Activated CD4-positive, alpha-beta T cell treated with anti-CD3 and anti-CD28 coated beads for 48 hours (primary cell): ENCODE measurements around the gene PRR30.

Experiments
- DNase-seq: peaks from one replicate; pipeline ENCODE4 v3.0.0-alpha.2; 2020

Gene PRR30

DNA sequence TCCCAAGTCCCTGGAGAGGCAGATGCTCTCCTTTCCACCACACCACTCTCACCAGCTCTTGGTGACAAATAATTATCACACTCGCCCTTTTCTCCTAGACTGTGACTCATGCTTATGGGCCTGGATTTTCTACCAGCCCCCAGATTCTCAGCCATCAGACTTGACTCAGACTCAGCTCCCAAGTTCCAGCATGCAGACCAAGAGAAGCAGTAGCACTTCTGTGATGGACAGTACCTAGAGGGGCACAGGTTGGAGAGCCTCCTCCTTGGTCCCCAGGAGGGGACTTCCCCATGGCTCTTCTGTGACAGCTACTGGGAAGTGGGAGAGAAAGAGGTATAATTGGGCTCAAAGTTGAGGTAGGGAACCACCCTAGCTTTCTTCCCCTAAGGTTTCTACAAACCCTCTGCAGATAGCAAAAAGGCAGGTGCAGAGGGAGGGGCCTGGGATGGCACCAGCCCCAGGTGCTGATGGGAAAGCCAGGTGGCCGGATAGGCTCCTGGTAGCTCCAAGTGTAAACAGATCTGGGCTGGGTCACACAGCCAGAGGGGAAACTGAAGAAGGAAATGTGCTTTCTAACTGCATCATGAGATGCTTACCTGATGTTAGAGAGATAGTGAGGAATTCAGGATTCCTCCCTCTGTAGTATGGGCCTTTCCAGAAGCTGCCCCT, 13.7 kb upstream of the PRR30 start:
- DNase-seq = no peak

GRCh38 chr2:27152102-27152795, 13.0 kb upstream of the PRR30 start:
- no peak for DNase-seq

DNA sequence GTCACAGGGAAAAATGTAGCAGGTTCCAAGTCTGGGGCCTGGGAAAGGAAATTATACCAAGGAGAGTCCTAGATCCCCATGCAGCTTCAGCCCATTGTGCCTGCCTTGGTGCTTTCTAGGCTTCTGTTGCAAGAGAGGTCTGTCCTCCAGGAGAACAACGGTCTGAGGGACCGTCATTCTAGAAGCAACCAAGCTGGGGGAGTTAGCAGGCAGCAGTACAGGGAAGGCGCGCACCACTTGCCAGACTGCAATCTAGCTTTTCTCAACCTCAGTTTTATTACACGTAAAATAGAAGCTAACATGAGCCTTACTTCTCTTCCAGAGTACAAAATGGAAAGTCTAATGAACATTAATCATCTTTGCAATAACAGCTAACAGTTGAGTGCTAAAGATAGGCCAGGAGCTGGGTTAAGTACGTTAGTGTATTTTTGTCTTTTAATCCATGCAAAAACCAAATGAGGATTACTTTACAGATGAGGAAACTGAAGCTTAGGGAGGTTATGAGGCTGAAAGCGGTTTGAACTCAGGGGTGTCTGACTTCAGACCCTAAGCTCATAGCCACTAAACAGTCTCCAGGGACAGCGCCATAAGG, 11.5 kb upstream of the PRR30 start:
- DNase-seq = no peak

DNA sequence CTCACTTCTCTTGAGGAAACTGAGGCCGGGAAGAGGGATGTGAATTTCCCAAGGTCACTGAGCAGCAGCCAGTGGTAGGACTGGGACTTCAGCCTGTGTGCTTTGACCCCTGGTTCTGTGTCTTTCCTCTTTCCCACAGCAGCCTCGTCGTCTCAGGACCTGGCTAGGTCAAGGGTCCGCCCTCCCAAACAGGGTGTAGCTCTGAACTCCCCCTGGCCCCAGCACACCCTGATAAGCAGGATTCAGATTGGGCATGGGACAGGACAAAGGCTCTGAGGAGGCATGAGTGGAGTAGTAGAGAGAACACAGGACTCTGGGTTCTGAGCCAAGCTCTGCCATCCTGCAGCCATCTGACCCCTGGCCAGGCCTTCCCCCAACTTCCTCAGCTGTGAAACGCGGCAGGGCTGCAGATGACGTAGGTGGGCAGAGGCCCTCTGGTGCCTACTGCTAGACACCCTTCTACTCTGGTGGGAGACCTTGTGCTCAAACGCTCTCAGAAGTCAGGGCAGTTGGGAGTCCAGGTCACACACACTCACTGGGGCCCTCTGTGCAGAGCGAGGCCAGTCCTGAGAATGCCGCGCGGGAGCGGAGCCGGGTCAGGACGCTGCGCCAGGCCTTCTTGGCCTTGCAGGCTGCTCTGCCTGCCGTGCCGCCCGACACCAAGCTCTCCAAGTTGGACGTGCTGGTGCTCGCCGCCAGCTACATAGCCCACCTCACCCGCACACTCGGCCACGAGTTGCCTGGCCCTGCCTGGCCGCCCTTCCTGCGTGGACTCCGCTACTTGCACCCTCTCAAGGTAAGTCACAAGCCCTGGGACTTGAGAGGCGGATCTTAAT, 10.6 kb upstream of the PRR30 start:
- DNase-seq = no peak

DNA sequence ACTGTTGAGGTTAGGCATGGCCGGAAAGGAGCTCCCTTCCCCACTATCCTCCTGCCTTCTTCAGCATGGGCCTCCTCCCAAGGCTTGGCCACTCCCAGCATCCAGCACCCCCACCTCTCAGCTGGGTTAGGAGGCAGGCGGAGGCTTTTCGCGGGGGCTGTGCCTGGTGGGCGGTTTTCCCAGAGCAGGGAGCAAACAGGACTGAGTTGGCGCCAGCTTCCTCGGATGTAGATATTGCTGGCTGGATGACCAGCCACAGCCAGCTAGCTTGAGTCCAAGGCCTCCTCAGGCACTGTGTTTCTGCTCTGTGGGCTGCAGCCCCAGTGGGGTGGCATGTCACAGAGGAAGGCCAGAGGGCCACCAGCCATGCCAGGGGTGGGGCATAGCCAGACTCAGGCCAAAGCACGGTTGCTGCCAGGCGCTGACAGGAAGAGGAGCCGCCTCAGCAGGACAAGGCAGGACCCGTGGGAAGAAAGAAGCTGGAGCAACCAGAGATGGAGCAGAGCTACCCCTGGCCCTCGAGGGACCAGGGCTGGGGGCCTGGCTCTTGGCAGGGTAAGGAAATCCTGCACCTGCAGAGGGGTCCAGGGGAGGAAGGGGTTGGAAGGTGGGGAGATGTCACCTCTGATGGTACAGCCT, 9.7 kb upstream of the PRR30 start, which contains the start of gene TCF23:
TCF23 (plus strand) TSS at position 204 of the 639 bp plus-strand sequence; CDS start at position 334, 130 bp downstream.
- no peak for DNase-seq

DNA sequence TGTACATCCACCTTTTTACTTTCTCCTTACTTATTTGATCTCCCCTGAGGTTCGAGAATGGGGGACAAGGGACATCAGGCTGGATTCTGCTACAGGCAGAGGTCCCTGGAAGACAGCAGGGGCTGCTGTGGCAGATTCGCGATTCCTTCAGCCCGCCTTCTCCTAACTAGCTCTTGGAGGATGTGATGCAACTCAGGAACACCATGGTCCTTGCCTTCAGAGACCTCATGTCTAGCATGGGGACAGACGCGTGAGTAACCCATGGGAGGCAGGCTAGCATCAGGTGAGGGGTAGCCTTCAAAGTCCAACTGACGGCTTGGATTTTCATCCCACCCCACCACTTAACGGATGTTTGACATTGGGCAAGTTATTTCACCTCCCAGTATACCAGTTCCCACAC, 8.7 kb upstream of the PRR30 start:
- no peak for DNase-seq

DNA sequence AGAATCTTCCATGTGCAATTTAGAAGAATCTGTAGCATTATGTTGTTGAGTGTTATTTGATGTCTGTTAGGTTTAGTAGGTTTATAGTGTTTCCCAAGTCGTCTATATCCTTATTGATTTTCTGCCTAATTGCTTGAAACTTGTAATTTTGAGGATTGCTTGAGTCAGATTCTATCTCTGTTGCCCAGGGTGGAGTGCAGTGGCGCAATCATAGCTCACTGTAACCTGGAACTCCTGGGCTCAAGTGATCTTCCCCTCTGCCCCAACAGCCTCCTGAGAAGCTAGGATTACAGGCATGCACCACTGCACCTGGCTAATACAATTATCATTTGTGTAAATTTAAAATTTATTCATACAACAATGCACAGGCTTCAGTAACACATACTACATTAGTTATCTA, 6.5 kb upstream of the PRR30 start:
- no peak for DNase-seq

DNA sequence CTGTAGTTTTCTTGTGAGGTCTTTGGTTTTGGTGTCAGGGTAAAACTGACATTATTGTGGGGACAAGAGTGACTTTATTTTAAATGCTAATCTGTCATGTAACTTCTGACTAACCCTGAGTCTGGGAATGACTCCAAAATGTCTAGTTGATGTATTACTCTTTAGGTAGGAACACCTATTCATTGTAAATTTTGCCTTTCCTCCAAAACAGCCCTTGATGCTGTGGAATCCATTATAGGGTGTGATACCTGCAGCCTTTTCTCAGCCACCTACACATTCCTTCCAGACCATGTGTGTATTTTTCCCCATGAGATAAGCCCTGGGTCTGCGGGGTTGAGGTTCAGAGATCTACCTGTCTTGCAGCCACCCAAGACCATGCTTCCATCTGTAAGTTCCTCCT, 4.1 kb upstream of the PRR30 start:
- DNase-seq = no peak

GRCh38 chr2:27138111-27138510, 1.1 kb downstream of the PRR30 start:
- DNase-seq = no peak

- DNase-seq = no peak
Observed at GRCh38 chr2:27137322-27137935, 1.8 kb downstream of the PRR30 start.

DNA sequence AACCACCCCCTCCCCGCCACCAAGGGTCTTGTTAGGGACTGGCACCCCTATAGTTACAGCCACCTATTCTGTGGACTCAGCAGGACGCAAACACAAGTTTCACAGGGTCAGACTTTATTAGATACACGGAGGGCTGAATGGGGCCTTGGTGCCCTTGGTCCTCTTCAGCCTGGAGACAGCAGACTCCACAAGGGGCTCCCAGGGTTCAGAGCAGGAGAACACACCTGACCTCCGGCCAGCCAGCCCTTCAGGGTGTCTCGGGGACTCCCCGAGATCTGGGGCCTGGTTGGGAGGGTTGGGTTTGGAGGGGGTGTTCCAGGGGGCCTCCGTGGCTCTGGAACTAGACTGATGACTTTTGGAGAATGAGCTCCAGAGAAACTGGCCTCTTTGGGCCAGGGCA, 2.5 kb downstream of the PRR30 start:
- no peak for DNase-seq

DNA sequence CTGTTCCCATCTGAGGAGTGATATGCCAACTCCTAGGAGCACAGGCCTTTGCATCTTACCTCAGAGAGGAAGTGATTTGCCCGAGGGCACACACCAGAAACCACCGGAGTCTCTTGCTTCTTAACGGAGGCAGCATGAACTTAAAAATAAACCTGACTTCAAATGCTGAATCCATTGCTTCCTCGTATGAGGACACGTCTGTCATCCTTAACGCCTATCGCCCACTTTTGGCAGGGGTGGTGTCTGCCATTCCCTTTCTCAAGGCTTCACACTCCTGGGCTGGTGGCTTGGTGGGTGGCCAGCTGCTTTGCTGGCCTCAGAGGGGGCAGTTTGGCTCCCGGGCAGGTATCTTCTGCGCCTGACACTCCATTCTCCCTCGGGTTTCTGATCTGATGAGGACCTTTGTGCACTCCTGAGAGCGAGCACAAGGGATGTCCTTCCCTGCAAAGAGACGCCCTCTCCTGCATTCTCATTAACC, 3.7 kb downstream of the PRR30 start:
- DNase-seq = no peak

DNA sequence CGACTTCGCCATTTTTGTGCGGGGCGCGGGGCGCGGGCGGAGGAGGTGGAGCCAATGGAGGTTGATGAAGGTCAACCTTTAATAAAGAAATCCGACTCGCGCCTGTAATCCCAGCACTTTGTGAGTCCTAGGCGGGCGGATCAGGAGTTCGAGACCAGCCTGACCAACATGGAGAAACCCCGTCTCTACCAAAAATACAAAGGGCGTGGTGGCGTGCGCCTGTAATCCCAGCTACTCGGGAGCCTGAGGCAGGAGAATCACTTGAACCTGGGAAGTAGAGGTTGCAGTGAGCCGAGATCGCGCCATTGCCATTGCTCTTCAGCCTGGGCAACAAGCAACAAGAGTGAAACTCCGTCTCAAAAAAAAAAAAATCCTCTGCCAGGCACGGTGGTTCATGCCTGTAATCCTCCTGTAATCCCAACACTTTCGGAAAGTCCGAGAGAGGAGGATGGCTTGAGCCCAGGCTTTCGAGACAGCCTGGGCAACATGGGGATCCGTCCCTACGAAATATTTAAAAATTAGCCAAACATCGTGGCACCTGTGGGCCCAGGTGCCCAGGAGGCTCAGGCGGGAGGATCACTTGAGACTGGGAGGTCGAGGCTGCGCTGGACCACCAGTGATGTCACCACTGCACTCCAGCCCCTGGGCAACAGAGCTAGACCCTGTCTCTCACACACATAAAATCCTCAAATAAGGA, 4.3 kb downstream of the PRR30 start:
- DNase-seq = no peak

DNA sequence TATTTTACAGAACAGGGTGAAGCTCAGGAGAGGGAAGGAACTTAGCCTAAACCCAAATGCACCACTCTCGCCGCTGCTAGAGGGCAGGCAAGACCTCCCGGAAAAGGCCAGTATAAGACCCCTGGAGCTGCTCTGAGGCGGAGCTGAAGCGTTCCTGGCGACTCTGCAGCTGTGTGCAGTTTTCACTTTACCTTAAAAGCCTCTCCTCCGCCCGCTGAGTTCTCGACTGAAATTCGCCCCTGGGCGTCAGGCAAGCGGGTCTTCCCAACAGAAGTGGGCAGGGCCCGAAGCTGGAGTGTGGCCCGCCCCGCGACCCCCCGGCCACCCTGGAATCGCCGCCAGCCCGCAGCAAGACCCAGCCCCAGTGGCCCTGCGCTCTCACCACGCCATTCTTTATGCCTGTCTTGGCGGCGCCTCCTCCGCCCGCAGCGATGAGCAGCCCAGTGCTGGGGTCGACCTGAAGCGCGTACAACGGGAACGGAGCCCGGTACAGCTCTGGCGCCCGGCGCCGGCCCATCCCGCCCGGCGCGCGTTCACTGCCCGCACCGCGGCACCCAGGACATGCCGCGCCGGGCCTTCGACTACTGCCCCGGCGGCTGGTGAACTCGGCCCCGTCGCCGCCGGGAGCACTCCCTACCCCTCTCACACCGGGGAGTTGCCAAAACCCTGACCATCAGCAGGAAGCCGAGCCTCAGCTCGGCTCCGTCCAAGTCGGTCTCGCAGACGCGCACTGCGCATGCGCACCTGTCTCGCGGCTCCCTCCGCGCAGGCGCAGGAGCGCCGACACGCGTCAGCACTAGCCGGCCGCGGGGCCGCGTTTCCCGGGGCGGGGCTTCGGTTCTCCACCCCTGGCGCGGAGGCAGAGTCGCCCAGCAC, 5.1 kb downstream of the PRR30 start, which contains the start of gene PREB:
PREB (minus strand) TSS at position 732 of the 876 bp plus-strand sequence; CDS start at position 517, 215 bp downstream.
- DNase-seq = peak; percentile 99

- DNase-seq = peak; percentile 48
Observed at GRCh38 chr2:27133195-27133875, 5.9 kb downstream of the PRR30 start.

DNA sequence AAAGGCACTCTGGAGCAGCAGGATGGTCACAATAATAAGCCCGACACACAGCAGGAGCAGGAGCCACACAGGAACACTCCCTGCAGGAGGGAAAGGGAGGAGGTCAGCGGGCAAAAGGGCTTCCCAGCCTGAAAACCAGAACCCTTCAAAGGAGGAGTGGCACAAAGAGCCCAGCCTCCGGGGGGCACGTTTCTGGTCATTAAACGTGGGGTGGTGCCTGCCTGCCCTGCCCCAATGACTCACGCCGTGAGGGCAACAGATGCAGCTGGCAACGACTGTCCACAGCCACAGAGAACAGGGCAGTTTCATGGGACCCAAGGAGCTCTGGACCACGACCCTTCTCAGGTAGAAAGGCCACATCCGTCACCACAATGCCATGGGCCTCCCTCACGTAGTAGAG, 7.8 kb downstream of the PRR30 start:
- no peak for DNase-seq

- no peak for DNase-seq
Observed at GRCh38 chr2:27130396-27130795, 8.8 kb downstream of the PRR30 start.

DNA sequence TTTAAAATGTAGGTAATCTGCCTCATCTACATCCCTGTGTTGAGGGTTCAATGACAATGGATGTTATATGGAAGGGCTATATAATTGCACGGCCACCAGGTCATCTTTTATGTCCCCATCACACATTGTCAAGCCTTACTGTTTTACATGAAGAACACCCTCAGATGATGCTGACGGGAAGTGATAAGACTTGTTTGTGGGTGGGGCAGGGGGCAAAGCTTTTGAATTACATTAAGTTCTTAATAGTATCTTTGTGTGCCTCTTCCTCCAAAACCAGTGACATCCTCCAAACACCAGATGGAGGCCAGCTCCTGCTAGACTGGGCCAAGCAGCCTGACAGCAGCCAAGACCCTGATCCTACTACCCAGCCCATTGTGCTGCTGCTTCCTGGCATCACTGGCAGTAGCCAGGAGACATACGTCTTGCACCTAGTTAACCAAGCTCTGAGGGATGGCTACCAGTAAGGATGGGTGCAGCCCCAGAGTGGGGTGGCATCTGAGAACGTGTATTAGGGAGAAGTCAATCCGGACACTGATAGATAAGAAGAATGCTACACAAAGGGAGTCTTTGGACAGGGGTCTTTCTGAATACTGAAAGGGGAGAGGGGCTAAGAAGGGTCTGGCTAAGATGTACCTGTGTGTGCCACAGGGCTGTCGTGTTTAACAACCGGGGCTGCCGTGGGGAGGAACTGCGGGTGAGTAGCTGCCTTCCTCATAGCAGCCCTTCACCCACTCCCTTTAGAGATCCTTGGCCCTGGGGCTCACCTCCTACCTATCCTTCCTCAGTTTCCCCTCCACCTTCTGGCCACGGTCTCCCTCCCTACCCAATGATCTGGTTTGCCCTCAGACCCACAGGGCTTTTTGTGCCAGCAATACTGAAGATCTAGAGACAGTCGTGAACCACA, 10.3 kb downstream of the PRR30 start:
- DNase-seq = no peak
